Tibial artery (tissue), 4 donors: Measurements from ENCODE around the gene DENND5B.

Source experiments
- DNase-seq, 2 donors: peaks; one replicate each; pipeline ENCODE4 v3.0.0-alpha.2; 2019
- H3K27ac ChIP-seq, 2 donors: fragments of 200-600 bp; sonication (generic) in 1 of 2; 1 replicate in 1 of 2; 2 replicates in 1 of 2; pipeline ENCODE4 v1.5.1; 2018 to 2019; ENCODE audit warnings: mild to moderate bottlenecking in 1 of 2
- H3K27me3 ChIP-seq, 2 donors: fragments of 200-600 bp; sonication (generic) in 1 of 2; one replicate each; pipeline versions ENCODE4 v1.5.1 to v1.6.0; 2016 to 2019
- H3K36me3 ChIP-seq, 3 donors: fragments of 200-600 bp; sonication (generic) in 2 of 3; one replicate each; pipeline ENCODE4 v1.5.1; 2016 to 2019; ENCODE audit warnings: mild to moderate bottlenecking in 2 of 3
- H3K4me1 ChIP-seq, 4 donors: fragments of 200-600 bp; sonication (generic) in 2 of 4; 1 replicate in 3 of 4; 2 replicates in 1 of 4; pipeline ENCODE4 v1.5.1; 2016 to 2019
- H3K4me3 ChIP-seq, 2 donors: fragments of 200-600 bp; sonication (generic) in 1 of 2; 1 replicate in 1 of 2; 2 replicates in 1 of 2; pipeline ENCODE4 v1.5.1; 2018 to 2019; ENCODE audit warnings: mild to moderate bottlenecking in 2 of 2
- H3K9me3 ChIP-seq, 3 donors: fragments of 200-600 bp; sonication (generic) in 1 of 3; one replicate each; pipeline ENCODE4 v1.5.1; 2016 to 2019
- intact Hi-C: fragments of 100-400 bp; cut with DNase I; formaldehyde crosslinking; loops from one replicate; pipeline ENCODE4 v1.15.0; 2023; ENCODE audit warnings: low total_unique reads
- TF ChIP-seq, protein P1 (sequence below), 2 experiments: fragments of 200-600 bp in 1 of 2; fragments of 450-650 bp in 1 of 2; IDR thresholded peaks; one replicate each; pipeline ENCODE4 v1.5.1; 2017 to 2019; ENCODE audit warnings: antibody characterized with exemption in 2 of 2, mild to moderate bottlenecking in 1 of 2, moderate library complexity in 1 of 2

The DENND5B gene

DNA sequence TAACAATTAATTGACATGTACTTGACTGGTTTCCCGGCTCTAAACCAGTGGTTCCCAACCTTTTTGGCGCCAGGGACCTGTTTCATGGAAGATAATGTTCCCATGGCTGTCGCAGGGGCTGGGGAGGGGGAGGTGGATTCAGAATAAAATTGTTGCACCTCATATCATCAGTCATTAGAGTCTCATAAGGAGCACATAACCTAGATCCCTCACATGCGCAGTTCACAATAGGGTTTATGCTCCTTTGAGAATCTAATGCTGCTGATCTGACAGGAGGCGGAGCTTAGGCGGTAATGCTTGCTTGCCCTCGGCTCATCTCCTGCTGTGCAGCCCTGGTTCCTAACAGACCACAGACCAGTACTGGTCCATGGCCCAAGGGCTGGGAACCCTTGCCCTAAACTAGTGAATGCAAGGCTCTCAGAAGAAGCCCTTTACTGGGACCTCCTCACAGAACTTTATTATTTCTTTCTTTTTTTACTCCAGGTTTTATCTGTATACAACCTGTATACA lies 178.6 kb downstream of the DENND5B start:
- intact Hi-C loops, result no loop called here
- no peaks in the 10 kb centered on the region for H3K4me1 ChIP-seq
- TF ChIP-seq, protein P1, sequence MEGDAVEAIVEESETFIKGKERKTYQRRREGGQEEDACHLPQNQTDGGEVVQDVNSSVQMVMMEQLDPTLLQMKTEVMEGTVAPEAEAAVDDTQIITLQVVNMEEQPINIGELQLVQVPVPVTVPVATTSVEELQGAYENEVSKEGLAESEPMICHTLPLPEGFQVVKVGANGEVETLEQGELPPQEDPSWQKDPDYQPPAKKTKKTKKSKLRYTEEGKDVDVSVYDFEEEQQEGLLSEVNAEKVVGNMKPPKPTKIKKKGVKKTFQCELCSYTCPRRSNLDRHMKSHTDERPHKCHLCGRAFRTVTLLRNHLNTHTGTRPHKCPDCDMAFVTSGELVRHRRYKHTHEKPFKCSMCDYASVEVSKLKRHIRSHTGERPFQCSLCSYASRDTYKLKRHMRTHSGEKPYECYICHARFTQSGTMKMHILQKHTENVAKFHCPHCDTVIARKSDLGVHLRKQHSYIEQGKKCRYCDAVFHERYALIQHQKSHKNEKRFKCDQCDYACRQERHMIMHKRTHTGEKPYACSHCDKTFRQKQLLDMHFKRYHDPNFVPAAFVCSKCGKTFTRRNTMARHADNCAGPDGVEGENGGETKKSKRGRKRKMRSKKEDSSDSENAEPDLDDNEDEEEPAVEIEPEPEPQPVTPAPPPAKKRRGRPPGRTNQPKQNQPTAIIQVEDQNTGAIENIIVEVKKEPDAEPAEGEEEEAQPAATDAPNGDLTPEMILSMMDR (IDR thresholded peaks at IDR 0.05), result no peak
- H3K27me3 ChIP-seq, result no peaks in the 10 kb centered on the region
- H3K9me3 ChIP-seq, result no peaks in the 10 kb centered on the region
- no peak overlapping the region for H3K4me3 ChIP-seq
- H3K27ac ChIP-seq, result no peak overlapping the region
- peaks cover 25 to 34% (median 29%) of the 10 kb centered on the region in 3 donors for H3K36me3 ChIP-seq
- DNase-seq, result no peak

DNA sequence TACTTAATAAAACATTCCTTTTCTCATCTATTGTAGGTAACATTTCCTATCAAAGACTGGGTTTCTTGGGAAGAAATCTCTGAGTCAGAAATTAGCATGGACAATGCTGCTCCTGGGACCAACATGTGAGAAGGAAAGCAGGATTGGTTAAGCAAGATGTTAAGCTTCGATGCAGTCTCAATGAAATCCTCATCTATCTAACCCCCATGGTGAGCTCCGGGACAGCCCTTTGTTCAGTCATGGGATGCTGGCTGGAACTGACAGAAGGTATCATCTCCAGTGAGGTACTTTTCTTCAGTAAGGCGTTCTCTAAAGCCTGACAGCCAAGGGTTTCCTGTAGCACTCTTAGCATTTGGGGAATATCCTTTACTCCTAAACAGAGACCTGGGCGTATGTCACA lies 182.2 kb downstream of the DENND5B start:
- intact Hi-C loops, result no loop called here
- no peak for DNase-seq
- Histone ChIP-seq H3K27ac (no peak overlapping the region), H3K27me3 (no peaks in the 10 kb centered on the region), H3K36me3 (peaks cover 14 to 24% (median 24%) of the 10 kb centered on the region in 3 donors), H3K4me3 (no peak overlapping the region), H3K4me1 (no peaks in the 10 kb centered on the region), H3K9me3 (no peaks in the 10 kb centered on the region)
- TF ChIP-seq, protein P1 (IDR thresholded peaks at IDR 0.05), result no peak

DNA sequence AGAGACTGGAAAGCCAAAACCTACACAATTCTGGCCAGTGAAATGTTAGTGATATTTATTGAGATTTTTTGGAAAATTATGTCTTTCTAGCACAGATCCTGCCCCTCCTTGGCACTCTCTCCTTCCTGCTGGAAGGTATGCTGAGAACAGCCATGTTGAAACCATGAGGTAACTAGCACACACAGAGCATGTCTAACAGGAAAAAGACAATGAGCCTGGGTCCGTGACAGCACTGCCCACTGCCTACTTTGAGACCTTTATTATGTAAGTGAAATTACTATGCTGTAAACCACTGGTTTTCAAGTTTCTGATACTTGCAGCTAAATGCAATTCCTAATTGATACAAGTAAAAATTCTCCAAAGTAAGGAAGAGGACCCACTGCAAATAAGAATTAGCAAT lies 183.4 kb downstream of the DENND5B start:
- TF ChIP-seq, protein P1 (IDR thresholded peaks at IDR 0.05), result no peak
- Histone ChIP-seq H3K4me3 (no peak overlapping the region), H3K27ac (no peak overlapping the region), H3K27me3 (no peaks in the 10 kb centered on the region), H3K4me1 (peaks cover 0 to 8% (median 0%) of the 10 kb centered on the region in 4 donors), H3K9me3 (no peaks in the 10 kb centered on the region), H3K36me3 (peaks cover 13 to 15% (median 14%) of the 10 kb centered on the region in 3 donors)
- no peak for DNase-seq
- intact Hi-C loops, result no loop called here

DNA sequence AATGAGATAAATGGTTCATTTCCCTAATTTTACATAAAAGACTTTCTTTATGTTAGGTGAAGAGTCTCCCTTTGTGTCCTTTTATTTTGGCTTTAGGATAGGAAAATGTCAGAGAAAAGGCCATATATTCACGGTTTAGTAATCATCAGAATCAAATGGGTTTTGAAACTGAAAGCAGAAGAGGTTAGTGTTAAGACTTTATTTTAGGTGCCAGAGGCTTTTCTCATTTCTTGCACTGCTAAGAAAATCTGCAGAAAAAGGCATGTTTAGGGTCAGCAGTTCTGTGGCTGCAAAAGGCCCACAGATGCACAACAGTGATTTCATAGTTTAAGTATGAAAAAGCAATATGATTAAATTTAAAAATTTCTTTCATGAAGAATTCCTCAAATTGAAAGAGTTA lies 184.6 kb downstream of the DENND5B start:
- Histone ChIP-seq H3K27ac (no peak overlapping the region), H3K27me3 (no peaks in the 10 kb centered on the region), H3K9me3 (no peaks in the 10 kb centered on the region), H3K4me1 (peaks cover 0 to 8% (median 0%) of the 10 kb centered on the region in 4 donors), H3K36me3 (peaks cover 15 to 17% (median 16%) of the 10 kb centered on the region in 3 donors), H3K4me3 (no peak overlapping the region)
- intact Hi-C loops, result no loop called here
- TF ChIP-seq, protein P1 (IDR thresholded peaks at IDR 0.05), result no peak
- DNase-seq, result no peak

DNA sequence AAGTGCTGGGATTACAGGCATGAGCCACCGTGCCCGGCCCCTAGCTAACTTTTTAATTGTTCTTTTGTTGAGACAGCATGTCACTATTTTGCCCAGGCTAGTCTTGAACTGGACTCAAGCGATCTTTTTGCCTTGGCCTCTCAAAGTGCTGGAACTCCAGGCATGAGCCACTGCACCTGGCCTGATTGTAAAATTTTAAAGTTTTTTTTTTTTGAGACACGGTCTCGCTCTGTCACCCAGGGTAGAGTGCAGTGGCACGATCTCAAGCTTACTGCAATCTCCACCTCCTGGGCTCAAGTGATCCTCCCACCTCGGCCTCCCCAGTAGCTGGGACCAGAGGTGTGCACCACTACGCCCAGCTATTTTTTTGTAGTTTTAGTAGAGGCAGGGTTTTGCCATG lies 185.9 kb downstream of the DENND5B start:
- peaks cover 17 to 24% (median 21%) of the 10 kb centered on the region in 3 donors for H3K36me3 ChIP-seq
- no peak for DNase-seq
- TF ChIP-seq, protein P1 (IDR thresholded peaks at IDR 0.05), result no peak
- peaks cover 0 to 8% (median 0%) of the 10 kb centered on the region in 4 donors for H3K4me1 ChIP-seq
- no peak overlapping the region for H3K4me3 ChIP-seq
- no peaks in the 10 kb centered on the region for H3K27me3 ChIP-seq
- no peak overlapping the region for H3K27ac ChIP-seq
- no peaks in the 10 kb centered on the region for H3K9me3 ChIP-seq
- intact Hi-C loops, result loop anchor here (2.0 kb wide), 1 partner anchor 232 kb away; no protein-coding TSS in a partner anchor
